HG03442 (cell line): ENCODE data around the gene SACM1L.
"Not testable (repeated sequence)": the region's sequence is repeated elsewhere in the genome, so short reads cannot be mapped to it uniquely, and the experiment has no call there.

ENCODE experiments used
- ATAC-seq: cut with Tn5 transposase; IDR thresholded peaks from one replicate; pipeline ENCODE4 v1.9.1; 2021; ENCODE audit warnings: mild to moderate bottlenecking, moderate library complexity; ENCODE audit not compliant: unreplicated experiment

Gene SACM1L

DNA sequence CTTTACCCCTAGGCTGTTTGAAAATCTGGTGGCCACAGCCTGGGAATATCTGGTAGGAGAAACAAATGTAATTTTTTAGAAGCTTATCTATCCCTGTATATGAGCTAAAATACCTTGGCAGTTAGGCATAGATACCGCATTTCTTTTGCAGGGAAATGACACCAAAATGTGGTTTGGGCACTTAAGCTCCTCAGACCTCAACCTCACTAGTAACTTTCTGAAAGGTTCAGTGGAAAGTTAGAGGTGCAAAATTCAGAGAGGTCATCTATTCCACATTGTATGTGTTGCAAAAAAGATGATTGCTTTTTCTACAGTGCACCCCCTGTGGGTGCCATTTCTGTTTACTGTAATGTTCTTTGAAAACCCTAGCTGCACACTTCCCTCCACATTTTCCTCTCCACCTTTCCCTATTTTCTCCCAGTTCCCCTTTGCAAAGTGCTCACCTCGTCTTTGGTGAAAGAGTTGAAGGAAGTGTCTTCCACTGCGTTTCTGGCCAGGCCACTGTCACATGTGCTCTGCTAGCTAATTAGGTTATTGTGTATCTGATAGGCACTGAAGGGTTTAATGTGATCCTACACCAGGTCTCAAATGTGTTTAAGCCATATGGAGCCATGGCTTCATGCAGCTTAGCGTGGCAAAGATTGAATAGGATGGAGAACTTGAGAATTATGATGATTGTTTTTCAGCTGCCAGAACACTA, 1.3 kb downstream of the SACM1L start:
- no peak for ATAC-seq

- no peak for ATAC-seq
These were observed 2.6 kb downstream of the SACM1L start for GRCh38 chr3:45691842-45692241.

GRCh38 chr3:45692866-45693265, 3.7 kb downstream of the SACM1L start:
- ATAC-seq, result no peak

DNA sequence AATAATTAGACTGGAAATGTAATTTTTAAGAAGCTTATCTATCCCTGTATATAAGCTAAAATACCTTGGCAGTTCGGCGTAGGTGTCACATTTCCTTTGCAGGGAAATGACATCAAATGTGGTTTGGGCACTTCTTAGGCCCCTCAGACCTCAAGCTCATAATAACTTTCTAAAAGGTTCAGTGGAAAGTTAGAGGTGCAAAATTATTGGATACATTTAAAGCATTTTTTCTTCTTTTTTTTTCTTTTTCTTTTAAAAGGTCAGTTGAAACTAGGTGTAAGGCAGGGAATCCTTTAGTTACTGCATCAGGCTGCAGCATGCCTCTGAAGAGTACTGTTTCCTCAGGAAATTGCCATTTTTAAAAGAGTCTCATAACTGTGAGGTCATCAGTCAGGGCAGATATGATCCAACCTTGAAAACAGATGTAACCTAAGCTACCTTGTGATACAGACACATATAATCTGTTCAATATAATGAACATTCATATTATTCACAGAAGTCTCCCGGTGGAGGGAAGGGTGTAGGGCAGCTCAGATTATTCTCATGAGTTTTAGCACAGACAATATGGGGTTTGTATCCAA, 4.8 kb downstream of the SACM1L start:
- no peak for ATAC-seq

GRCh38 chr3:45695166-45695565, 6.0 kb downstream of the SACM1L start:
- not testable (repeated sequence) for ATAC-seq

DNA sequence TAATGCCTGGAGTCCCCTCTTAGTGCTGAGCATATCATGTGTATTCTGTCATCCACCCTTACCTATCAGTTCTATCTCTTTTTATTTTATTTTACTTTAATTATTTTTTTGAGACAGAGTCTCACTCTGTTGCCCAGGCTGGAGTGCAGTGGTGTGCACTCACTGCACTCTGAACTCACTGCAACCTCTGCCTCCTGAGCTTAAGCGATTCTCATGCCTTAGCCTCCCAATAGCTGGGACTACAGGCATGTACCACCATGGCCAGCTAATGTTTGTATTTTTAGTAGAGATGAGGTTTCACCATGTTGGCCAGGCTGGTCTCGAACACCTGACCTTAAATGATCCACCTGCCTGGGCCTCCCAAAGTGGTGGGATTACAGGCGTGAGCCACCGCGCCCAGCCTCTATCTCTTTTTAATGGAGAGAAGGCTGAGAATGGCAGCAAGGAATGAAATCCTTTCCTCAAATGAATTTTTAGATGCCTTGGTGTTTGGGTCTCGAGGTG, 11.4 kb downstream of the SACM1L start:
- ATAC-seq, result no peak

DNA sequence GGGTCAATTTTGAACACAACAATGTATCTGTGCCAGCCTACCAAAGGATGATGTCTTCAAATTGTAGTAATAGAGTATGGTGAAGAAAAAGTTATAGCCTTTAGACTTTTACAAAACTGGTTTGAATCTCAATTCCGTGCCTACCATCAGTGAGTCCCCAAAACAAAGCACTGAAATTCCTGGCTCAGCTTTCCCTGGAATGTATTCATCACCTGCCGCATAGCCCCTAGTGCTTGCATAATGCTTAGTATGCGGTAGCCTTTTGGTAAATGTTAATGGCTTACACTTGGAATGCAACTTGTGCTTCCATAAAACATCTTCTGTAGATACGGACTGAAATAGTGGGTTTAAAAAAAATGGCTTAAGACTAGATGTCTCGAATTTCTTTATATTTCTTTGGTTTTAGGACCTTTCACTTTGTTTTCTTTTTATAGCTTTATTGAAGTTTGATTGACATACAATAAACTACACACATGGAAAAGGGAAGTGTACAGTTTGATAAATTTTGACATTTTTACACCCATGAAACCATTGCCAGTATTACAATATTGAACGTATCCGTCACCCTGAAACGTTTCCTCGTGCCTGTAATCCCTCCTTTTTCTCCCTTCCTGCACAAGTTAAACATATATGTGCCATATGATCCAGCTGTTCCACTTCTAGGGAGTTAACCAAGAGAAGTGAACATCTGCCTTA, 12.1 kb downstream of the SACM1L start:
- no peak for ATAC-seq

DNA sequence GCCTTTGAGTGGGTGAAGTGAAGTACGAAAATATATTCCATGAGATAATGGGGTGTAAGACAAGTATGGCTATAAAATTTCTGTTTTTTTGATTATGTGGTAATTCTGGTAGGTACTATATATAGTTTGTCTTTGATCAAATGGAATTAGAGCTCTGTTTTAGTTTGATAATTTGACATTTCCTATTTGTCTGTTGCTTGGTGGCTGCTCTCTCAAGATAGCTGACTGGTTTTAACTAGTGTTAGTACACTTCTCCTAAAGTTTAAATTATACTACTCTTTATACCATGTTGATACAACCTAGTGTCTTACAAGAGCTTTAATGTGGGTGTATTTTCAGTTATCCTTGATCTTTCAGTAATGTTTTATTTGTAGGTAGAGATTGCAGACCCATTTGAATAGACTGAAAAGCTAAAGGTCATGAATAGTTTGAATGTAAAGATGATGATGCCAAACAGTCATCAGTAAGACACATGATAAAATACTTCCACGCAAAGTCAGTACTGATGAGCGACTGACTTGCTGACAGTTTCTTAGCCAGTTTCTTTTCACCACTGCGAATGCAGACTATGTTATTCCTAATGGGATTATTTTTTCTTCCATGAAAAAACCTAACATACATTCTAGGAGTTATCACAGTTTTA, 15.2 kb downstream of the SACM1L start:
- no peak for ATAC-seq

GRCh38 chr3:45705839-45706808, 16.9 kb downstream of the SACM1L start:
- no peak for ATAC-seq

GRCh38 chr3:45711931-45712330, 22.7 kb downstream of the SACM1L start:
- no peak for ATAC-seq

GRCh38 chr3:45712434-45713110, 23.4 kb downstream of the SACM1L start:
- ATAC-seq, result no peak

DNA sequence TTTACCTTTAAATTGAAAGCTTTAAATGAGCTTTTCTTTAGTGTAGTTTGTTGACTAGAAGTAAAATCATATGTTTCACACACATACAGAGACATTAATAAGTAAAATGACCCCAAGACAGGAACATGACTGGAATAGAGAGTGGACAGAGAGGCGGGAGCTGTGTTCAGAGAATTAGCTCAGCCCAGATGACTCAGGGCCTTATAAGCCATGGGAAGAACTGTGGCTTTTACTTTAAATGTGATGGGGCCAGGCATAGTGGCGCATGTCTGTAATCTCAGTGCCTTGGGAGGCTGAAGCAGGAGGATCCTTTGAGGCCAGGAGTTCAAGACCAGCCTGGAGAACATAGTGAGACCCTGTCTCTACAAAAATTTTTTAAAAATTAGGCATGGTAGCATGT, 26.7 kb downstream of the SACM1L start:
- no peak for ATAC-seq

- no peak for ATAC-seq
These were observed 27.7 kb downstream of the SACM1L start for GRCh38 chr3:45716790-45717336.

DNA sequence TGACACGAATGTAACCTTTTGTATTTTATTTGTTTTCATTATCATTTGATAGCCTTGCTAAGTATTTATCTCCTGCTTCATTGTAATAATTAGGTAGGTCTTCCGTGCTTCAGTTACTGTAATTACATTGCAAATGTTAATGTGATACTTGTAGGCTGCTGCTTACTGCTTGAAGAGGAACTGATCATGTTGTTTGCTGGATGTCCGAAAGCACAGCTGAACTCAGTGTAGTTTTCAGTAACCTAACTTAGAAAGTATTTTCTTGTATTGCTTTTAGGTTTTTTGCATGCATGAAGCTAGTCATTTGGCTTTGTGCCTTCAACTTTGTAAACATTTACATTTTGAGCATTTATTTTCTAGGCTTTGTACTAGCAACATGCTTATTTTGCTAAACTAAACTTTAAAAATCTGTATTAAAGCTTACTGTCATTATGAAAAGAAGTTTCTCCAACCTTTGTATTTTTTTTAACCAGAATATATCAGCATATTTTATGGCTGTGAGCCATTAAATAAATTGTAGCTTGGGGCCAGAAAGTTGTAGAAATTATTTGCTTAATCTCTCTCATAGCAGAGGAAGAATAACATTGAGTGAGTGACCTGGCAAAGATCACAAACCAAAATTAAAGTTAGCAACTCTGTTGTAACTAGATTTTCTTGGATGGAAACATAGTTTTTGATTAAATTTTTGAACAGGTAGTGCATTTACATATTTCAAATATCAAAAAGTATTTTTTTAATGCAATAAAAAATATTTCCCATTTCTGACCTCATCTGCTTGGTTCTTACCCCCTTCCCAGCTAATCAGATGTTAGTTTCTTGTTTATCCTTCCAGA, 30.7 kb downstream of the SACM1L start:
- no peak for ATAC-seq

DNA sequence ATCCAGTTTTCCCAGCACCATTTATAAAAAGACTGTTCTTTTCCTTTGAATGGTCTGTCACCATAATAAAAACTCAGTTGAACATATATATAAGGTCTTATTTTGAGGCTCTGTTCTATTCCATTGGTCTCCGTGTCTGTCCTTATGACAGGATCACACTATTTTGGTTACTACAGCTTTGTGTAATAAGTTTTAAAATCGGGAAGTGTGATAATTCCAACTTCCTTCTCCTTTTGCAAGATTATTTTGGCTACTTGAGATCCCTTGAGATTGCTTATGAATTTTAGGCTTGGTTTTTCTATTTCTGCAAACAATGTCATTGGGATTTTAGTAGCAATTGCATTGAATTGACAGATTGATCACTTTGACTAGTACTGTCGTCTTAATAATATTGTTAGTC, 35.7 kb downstream of the SACM1L start:
- ATAC-seq, result no peak

DNA sequence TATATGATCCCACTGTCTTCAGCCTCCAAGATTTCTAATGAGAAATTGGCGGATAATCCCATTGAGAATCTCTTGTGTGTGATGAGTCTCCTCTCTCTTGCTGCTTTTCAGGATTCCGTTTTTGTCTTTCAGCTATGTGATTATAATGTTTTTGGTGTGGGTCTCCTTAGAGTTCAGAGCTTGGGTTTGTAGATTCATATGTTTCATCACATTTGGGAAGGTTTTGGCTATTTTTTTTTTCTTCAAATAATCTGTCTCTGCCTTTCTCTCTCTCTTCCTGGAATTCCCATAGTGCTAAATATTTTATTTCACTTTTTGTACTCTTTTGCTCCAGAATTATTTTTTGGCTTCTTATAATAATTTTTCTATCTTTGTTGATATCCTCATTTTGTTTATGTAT, 40.4 kb downstream of the SACM1L start:
- ATAC-seq, result no peak

GRCh38 chr3:45730409-45731154, 41.4 kb downstream of the SACM1L start:
- ATAC-seq, result no peak

DNA sequence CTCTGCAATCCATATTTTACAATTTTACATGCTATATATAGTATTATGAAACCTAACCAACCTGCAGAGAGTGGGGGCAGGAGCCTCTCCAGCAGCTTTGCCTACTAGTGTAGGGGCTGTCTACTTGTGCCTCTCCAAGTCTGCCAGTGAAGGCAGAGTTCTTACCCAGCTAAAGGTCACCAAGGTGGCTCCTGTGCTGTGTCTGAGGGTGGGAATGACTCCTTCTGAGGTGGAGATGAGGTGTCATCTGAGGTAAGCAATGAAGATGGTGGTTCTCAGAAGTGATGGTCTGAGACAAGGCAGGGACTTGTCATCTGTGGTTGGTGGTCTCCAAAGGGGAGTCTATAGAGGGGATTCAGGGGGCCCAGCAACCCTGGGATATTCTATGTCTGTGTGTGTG, 47.5 kb downstream of the SACM1L start:
- ATAC-seq, result no peak
